LNCaP clone FGC (cell line): ENCODE results near the gene HOXA3.

Experiments
- DNase-seq: peaks from one replicate; pipeline ENCODE4 v3.0.0-alpha.2; 2011; ENCODE audit warnings: low read depth
- H3K4me3 ChIP-seq: 2 replicates; pipeline ENCODE4 v1.5.1; 2011; ENCODE audit warnings: mild to moderate bottlenecking, low read depth, low read length, control low read depth
- TF ChIP-seq, protein P1 (sequence below): IDR thresholded peaks from 2 replicates; pipeline ENCODE4 v1.5.1; 2012; ENCODE audit warnings: mild to moderate bottlenecking; ENCODE audit not compliant: control insufficient read depth, insufficient read depth; ENCODE audit errors: extremely low read depth

The HOXA3 gene

DNA sequence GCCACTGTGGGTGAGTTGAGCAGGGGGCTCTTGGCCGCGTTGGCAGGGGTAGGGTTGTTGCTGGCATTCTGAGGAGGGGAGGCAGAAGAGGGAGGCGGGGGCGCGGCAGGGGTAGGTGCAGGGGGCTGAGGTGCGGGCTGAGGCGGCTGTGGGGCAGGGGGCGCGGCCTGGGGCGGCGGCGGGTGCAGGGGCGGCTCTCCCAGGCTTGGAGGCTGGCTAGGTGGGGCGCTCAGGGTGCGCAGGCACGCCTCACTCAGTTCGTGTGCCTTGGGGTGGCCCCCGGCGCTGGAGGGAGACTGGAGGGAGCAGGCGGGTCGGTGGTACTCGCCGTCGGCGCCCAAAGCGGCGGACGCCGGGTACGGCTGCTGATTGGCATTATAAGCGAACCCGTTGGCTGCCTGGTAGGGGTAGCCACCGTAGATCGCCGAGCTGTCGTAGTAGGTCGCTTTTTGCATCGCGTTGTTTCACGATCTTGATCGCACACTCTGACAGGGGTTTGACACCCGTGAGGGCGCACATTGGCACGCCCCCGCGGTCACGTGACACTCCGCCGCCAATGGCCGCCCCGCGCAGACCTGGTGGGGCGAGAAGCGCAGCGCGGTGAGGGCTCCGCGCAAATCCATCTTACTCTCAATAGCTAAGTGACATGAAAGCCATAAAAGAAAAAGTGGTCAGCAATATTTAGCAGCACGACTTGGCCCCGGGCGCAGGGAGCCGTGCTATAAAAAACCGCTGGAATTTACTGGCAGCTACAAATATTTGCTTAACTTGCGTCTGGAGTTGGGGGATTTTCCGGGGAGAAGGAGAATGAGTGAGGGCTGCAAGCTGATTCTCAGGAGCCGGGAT lies 42.0 kb downstream of the HOXA3 start:
- no peak for DNase-seq
- TF ChIP-seq, protein P1, sequence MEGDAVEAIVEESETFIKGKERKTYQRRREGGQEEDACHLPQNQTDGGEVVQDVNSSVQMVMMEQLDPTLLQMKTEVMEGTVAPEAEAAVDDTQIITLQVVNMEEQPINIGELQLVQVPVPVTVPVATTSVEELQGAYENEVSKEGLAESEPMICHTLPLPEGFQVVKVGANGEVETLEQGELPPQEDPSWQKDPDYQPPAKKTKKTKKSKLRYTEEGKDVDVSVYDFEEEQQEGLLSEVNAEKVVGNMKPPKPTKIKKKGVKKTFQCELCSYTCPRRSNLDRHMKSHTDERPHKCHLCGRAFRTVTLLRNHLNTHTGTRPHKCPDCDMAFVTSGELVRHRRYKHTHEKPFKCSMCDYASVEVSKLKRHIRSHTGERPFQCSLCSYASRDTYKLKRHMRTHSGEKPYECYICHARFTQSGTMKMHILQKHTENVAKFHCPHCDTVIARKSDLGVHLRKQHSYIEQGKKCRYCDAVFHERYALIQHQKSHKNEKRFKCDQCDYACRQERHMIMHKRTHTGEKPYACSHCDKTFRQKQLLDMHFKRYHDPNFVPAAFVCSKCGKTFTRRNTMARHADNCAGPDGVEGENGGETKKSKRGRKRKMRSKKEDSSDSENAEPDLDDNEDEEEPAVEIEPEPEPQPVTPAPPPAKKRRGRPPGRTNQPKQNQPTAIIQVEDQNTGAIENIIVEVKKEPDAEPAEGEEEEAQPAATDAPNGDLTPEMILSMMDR, result no peak
- H3K4me3 ChIP-seq, result peak overlapping the region; percentile 23; the same call in 1 of the 2 replicates

DNA sequence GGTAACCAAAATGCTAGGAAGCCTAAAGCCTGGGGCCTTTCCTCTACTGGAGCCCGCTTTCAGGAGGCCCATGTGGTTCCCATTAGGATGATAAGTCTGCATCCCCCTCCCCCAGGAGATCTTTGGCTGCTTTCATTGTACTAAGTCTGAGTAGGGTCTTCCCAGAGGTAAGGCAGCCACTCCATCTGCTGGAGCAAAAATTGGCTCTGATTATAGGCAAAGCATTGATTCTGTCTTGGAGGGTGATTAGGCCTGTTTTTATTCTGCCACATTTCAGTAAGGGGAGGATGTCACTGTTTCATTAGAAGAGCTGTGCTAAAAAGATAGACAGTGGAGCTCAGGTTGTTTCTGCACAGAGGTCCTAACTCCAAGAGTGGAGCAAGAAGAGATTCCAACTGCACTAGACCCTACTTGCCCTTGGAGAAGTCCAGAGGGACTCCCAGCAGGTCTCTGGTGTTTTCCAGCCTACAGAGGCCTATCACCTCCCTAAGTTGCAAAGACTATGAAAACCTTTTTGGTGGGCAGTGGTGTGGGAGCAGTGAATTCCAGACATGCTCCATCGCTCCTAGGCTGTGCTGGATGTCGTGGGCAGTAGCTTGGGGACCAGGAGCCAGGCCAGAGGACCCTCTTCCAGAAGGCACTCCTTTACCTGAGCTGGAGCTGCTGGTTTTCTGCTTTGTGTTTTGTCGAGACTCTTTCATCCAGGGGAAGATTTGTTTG lies 42.8 kb downstream of the HOXA3 start:
- DNase-seq, result no peak
- no peak overlapping the region for H3K4me3 ChIP-seq
- TF ChIP-seq, protein P1, result no peak

DNA sequence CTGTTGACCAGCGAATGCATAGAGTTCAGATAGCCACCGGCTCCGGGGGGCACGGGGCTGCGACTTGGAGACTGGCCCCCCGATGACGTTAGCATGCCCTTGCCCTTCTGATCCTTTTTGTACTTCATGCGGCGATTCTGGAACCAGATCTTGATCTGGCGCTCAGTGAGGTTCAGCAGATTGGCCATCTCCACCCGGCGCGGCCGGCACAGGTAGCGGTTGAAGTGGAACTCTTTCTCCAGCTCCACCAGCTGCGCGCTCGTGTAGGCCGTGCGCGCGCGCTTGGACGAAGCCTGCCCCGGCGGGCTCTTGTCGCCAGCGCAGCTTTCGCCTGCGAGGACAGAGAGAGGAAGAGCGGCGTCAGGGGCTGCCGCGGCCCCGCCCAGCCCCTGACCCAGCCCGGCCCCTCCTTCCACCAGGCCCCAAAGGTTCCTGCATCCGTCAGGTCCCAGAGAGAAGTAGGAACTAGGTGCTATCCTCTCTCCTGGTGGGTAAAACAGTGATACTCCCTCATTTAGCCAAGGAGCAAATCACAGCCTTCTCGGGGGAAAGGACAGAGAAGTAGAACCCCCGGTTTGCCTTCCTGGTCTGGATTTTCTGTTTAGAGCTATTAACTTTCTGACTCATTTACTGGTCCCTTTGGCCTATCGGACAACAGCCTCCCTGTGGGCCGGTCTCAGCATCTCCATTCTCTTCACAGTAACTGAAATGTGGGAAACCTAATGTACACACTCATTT lies 43.8 kb downstream of the HOXA3 start:
- no peak overlapping the region for H3K4me3 ChIP-seq
- TF ChIP-seq, protein P1, result no peak
- DNase-seq, result no peak

DNA sequence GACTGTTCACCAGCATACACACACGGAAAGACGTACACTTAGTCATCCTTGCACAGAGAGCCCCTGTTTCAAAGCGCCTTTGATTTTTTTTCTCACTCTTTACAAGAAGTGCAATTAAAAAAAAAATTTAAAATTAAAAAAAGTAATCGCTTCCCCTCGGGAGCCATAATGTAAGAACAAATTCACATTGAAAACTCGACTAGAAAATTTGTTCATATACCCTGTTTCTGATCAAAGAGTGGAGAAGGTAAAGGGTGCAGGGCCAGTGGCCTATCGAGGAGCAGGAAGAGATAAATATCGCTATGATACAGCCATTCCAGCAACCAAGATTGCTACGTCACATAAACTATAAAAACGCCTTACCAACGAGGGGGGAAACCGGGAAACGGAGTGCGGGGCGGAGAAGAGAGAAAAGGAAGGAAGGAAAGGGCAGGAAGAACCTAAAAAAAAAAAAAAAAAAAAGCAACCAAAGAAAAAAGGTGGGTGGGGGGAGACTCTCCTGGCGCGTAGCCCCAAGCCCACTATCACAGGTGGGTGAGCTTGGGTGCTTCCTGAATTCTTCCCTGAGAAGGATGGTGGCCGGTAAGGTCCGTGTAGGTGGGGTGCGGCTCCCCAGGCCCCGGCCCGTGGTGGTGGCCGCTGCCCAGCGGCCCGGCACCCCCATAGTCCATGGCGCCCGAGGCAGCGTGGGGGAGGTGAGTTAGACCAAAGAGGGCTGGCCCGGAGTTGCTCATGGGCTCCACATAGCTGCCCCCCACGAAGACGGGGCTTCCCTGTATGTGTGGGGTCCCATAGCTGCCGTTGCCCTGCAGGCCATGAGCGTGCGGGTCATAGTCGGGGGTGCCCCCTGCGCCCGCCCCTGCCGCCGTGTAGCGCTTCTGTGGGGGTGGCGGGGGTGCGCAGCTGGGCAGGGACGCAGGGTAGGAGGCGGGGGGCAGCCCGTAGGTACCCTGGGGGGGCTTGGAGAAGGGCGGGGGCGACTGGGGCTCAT lies 44.7 kb downstream of the HOXA3 start:
- DNase-seq, result no peak
- TF ChIP-seq, protein P1, result no peak
- H3K4me3 ChIP-seq, result no peak overlapping the region

- TF ChIP-seq, protein P1, result no peak
- no peak overlapping the region for H3K4me3 ChIP-seq
- DNase-seq, result no peak
Observed at GRCh38 chr7:27106901-27107240, 45.5 kb downstream of the HOXA3 start.

GRCh38 chr7:27106181-27106900 lies 46.0 kb downstream of the HOXA3 start:
- H3K4me3 ChIP-seq, result no peak overlapping the region
- DNase-seq, result no peak
- TF ChIP-seq, protein P1, result no peak
